B cell (primary cell): ENCODE data around the gene CAPNS1. TPM values are rescaled to one million over a fixed set of nuclear protein-coding genes. Genes with fewer than 3 reads are reported as not detected.

ENCODE experiments used
- ATAC-seq: fragments of 200-7000 bp; cut with Tn5 transposase; one replicate; pipeline ENCODE4 v1.10.0; 2021; ENCODE audit warnings: low read depth, mild to moderate bottlenecking, moderate number of reproducible peaks, moderate library complexity
- CTCF ChIA-PET: fragments of 350-600 bp; sonication (Branson Sonifier 250); formaldehyde crosslinking; loops from one replicate; lab custom pipeline; 2021; ENCODE audit warnings: antibody characterized with exemption, inconsistent platforms; lab: Charles Lee
- POLR2A ChIA-PET: fragments of 350-600 bp; sonication (Branson Sonifier 250); formaldehyde crosslinking; loops from one replicate; lab custom pipeline; 2021; ENCODE audit warnings: antibody characterized with exemption; lab: Charles Lee
- DNase-seq: peaks from one replicate; pipeline ENCODE4 v3.0.0; 2013
- H2AFZ ChIP-seq: 2 replicates; pipeline ENCODE4 v1.6.1; 2012; ENCODE audit warnings: mild to moderate bottlenecking, low read depth, low read length; ENCODE audit not compliant: insufficient read depth, poor library complexity, severe bottlenecking
- H3K27ac ChIP-seq, 2 donors: 1 replicate in 1 of 2; 2 replicates in 1 of 2; pipeline ENCODE4 v1.5.1; 2012 to 2013; ENCODE audit warnings: low read length in 2 of 2, mild to moderate bottlenecking in 2 of 2, moderate library complexity in 1 of 2
- H3K27me3 ChIP-seq, 4 experiments: fragments of 200-600 bp in 1 of 4; sonication (generic) in 1 of 4; replicated peaks in 1 of 4; 1 replicate in 2 of 4; 2 replicates in 2 of 4; pipeline versions ENCODE4 v1.6.1 to v1.7.0; 2013 to 2016; ENCODE audit warnings: low read length in 3 of 4, mild to moderate bottlenecking in 2 of 4, mixed read lengths in 1 of 4, moderate library complexity in 1 of 4; ENCODE audit not compliant: insufficient read depth in 4 of 4, control insufficient read depth in 3 of 4; ENCODE audit errors: control extremely low read depth in 1 of 4
- H3K36me3 ChIP-seq, 2 experiments: replicated peaks in 1 of 2; 1 replicate in 1 of 2; 2 replicates in 1 of 2; pipeline versions ENCODE4 v1.6.1 to v1.7.1; 2013; ENCODE audit warnings: low read length in 1 of 2; ENCODE audit not compliant: insufficient read depth in 2 of 2, control insufficient read depth in 1 of 2; ENCODE audit errors: control extremely low read depth in 1 of 2, extremely low read depth in 1 of 2
- H3K4me1 ChIP-seq, 2 donors: fragments of 200-600 bp in 1 of 2; sonication (generic) in 1 of 2; 1 replicate in 1 of 2; 2 replicates in 1 of 2; pipeline versions ENCODE4 v1.5.1 to v1.6.1; 2013 to 2017; ENCODE audit warnings: low read length in 2 of 2; ENCODE audit not compliant: control insufficient read depth in 2 of 2, insufficient read depth in 2 of 2
- H3K4me2 ChIP-seq: replicated peaks from 2 replicates; pipeline ENCODE3; 2012; ENCODE audit warnings: mild to moderate bottlenecking, low read depth, low read length; ENCODE audit not compliant: poor library complexity, severe bottlenecking
- H3K4me3 ChIP-seq, 5 experiments: fragments of 200-600 bp in 1 of 5; sonication (generic) in 1 of 5; 1 replicate in 3 of 5; 2 replicates in 2 of 5; pipeline versions ENCODE4 v1.5.1 to v1.7.0; 2011 to 2016; ENCODE audit warnings: low read length in 4 of 5, mild to moderate bottlenecking in 4 of 5, low read depth in 2 of 5, control low read depth in 1 of 5, moderate library complexity in 1 of 5; ENCODE audit not compliant: insufficient read depth in 1 of 5; ENCODE audit errors: control extremely low read depth in 1 of 5, extremely low read depth in 1 of 5
- H3K79me2 ChIP-seq: fragments of 200-600 bp; sonication (generic); one replicate; pipeline ENCODE4 v1.6.0; 2016; ENCODE audit warnings: low read length; ENCODE audit not compliant: control insufficient read depth, insufficient read depth
- H3K9ac ChIP-seq: fragments of 200-600 bp; sonication (generic); 2 replicates; pipeline ENCODE4 v1.6.1; 2017; ENCODE audit warnings: mild to moderate bottlenecking, low read length, moderate library complexity
- H3K9me3 ChIP-seq, 3 donors: one replicate each; pipeline versions ENCODE4 v1.6.1 to v1.7.1; 2013; ENCODE audit warnings: low read length in 2 of 3; ENCODE audit not compliant: control insufficient read depth in 2 of 3, insufficient read depth in 1 of 3; ENCODE audit errors: control extremely low read depth in 1 of 3
- H4K20me1 ChIP-seq: 2 replicates; pipeline ENCODE4 v1.6.0; 2012; ENCODE audit warnings: mild to moderate bottlenecking, low read length; ENCODE audit not compliant: insufficient read depth, control insufficient read depth, poor library complexity, severe bottlenecking
- H3K27ac Mint-ChIP-seq: one replicate; pipeline ENCODE4 v1.8.0; 2021; ENCODE audit warnings: mixed read lengths
- H3K27me3 Mint-ChIP-seq: one replicate; pipeline ENCODE4 v1.8.0; 2021; ENCODE audit warnings: mixed read lengths
- H3K4me1 Mint-ChIP-seq: one replicate; pipeline ENCODE4 v1.8.0; 2021; ENCODE audit warnings: mixed read lengths
- H3K4me3 Mint-ChIP-seq: one replicate; pipeline ENCODE4 v1.8.0; 2021; ENCODE audit warnings: mixed read lengths
- H3K9me3 Mint-ChIP-seq: one replicate; pipeline ENCODE4 v1.8.0; 2022; ENCODE audit warnings: mixed read lengths; ENCODE audit not compliant: insufficient read depth
- CTCF ChIP-seq: fragments of 200-600 bp; IDR thresholded peaks from one replicate; pipeline ENCODE4 v1.8.0; 2022; ENCODE audit warnings: antibody characterized with exemption, mild to moderate bottlenecking
- EZH2 ChIP-seq: IDR thresholded peaks from 2 replicates; pipeline ENCODE4 v1.6.1; 2012; ENCODE audit warnings: borderline replicate concordance, low read depth, mild to moderate bottlenecking, moderate library complexity, low read length; ENCODE audit not compliant: insufficient read depth, poor library complexity, severe bottlenecking
- WGBS: methylation state at CpG from one replicate; pipeline ENCODE4 v1.1.5; 2013; ENCODE audit warnings: missing lambda C conversion rate; ENCODE audit not compliant: insufficient coverage; 5-methylcytosine and 5-hydroxymethylcytosine counted together
- intact Hi-C: fragments of 100-400 bp; cut with micrococcal nuclease; formaldehyde crosslinking; loops from one replicate; pipeline ENCODE4 v1.10.0; 2022
- polyA plus RNA-seq: library from polyadenylated mRNA; depleted of rRNA; stranded (reverse); fragments of >200 nt; gene quantifications from 2 replicates; pipeline ENCODE4 v1.2.3, GENCODE V29; 2012
- total RNA-seq, 2 donors: library from RNA; stranded (reverse); fragments of 120-200 nt in 1 of 2; gene quantifications; 1 replicate in 1 of 2; 2 replicates in 1 of 2; pipeline versions ENCODE4 v1.2.3 to v1.2.4, GENCODE V29; 2013 to 2022

The CAPNS1 gene
- total and polyA plus RNA-seq, 2 donors (not counting 1 experiment from before 2014, with no cell fraction given), result 272 to 294 TPM

GRCh38 chr19:36100476-36100875, 39.4 kb upstream of the CAPNS1 start:
- no peak overlapping the region for H3K27ac Mint-ChIP-seq
- DNase-seq, result no peak
- no peak overlapping the region for H3K4me3 ChIP-seq
- no peak overlapping the region for H3K4me2 ChIP-seq
- H3K4me1 Mint-ChIP-seq, result no peaks in the 10 kb centered on the region
- ChIA-PET POLR2A (no interaction called here), CTCF (no interaction called here)
- H3K27me3 ChIP-seq, result no peaks in the 10 kb centered on the region
- no peaks in the 10 kb centered on the region for H3K27me3 Mint-ChIP-seq
- no peak overlapping the region for H3K9ac ChIP-seq
- no peaks in the 10 kb centered on the region for H4K20me1 ChIP-seq
- WGBS, result 96% methylated on average over 4 of the region's 5 CpGs
- no peaks in the 10 kb centered on the region for H3K4me1 ChIP-seq
- H3K9me3 ChIP-seq, result no peaks in the 10 kb centered on the region
- H3K4me3 Mint-ChIP-seq, result no peak overlapping the region
- no peaks in the 10 kb centered on the region for H3K9me3 Mint-ChIP-seq
- no peak overlapping the region for H2AFZ ChIP-seq
- no peak for ATAC-seq
- TF ChIP-seq EZH2 (no peak), CTCF (no peak)
- intact Hi-C loops, result no loop called here
- H3K27ac ChIP-seq, result no peak overlapping the region
- H3K79me2 ChIP-seq, result no peaks in the 10 kb centered on the region
- H3K36me3 ChIP-seq, result no peaks in the 10 kb centered on the region

GRCh38 chr19:36101550-36102327, 38.1 kb upstream of the CAPNS1 start:
- no peaks in the 10 kb centered on the region for H3K36me3 ChIP-seq
- ChIA-PET POLR2A (interaction anchor here (0.6 kb wide), 1 partner anchor 83 kb away, joined by 4 read pairs; no protein-coding TSS in a partner anchor), CTCF (no interaction called here)
- no peaks in the 10 kb centered on the region for H3K79me2 ChIP-seq
- DNase-seq, result no peak
- H3K9me3 Mint-ChIP-seq, result no peaks in the 10 kb centered on the region
- no peak overlapping the region for H3K4me2 ChIP-seq
- 95% methylated on average over 27 of the region's 27 CpGs for WGBS
- no peak overlapping the region for H3K27ac ChIP-seq
- intact Hi-C loops, result no loop called here
- H3K4me1 ChIP-seq, result no peaks in the 10 kb centered on the region
- no peak overlapping the region for H3K4me3 Mint-ChIP-seq
- no peaks in the 10 kb centered on the region for H4K20me1 ChIP-seq
- no peaks in the 10 kb centered on the region for H3K27me3 ChIP-seq
- no peaks in the 10 kb centered on the region for H3K9me3 ChIP-seq
- H3K9ac ChIP-seq, result no peak overlapping the region
- H3K4me3 ChIP-seq, result no peak overlapping the region
- no peaks in the 10 kb centered on the region for H3K27me3 Mint-ChIP-seq
- TF ChIP-seq CTCF (no peak), EZH2 (no peak)
- no peak overlapping the region for H3K27ac Mint-ChIP-seq
- H3K4me1 Mint-ChIP-seq, result no peaks in the 10 kb centered on the region
- no peak overlapping the region for H2AFZ ChIP-seq
- ATAC-seq, result no peak
